ENCODE data around the gene BBS4.

GRCh38 chr15:72685301-72685924, 594 bp upstream of the BBS4 start:
- no peak for TF ChIP-seq EGR1 (IDR thresholded peaks at IDR 0.05)
- no peak for TF ChIP-seq RAD21 (IDR thresholded peaks at IDR 0.05; ENCODE audit: low read depth)
- no peak for TF ChIP-seq REST (IDR thresholded peaks at IDR 0.05; ENCODE audit: low read depth)
- no peak for TF ChIP-seq FOXM1 (IDR thresholded peaks at IDR 0.05; ENCODE audit: borderline replicate concordance, low read depth)
- no peak for TF ChIP-seq MAX (IDR thresholded peaks at IDR 0.05)
- no peak for TF ChIP-seq CREB1 (IDR thresholded peaks at IDR 0.05; ENCODE audit: low read depth)
- TF ChIP-seq TCF12 (IDR thresholded peaks at IDR 0.05; ENCODE audit: low read depth) = no peak
- no peak for TF ChIP-seq NFIC (IDR thresholded peaks at IDR 0.05)
- TF ChIP-seq YY1 (IDR thresholded peaks at IDR 0.05; ENCODE audit: low read depth) = no peak
- TF ChIP-seq EP300 (IDR thresholded peaks at IDR 0.05; ENCODE audit: borderline replicate concordance) = no peak
- TF ChIP-seq USF1 (IDR thresholded peaks at IDR 0.05) = no peak
- TF ChIP-seq TAF1 (IDR thresholded peaks at IDR 0.05; ENCODE audit: low read depth) = no peak

Measured in Ishikawa (cell line).